Psoas muscle (tissue), 8 donors: Measurements from ENCODE around the gene PTGDR2. TPM values are rescaled to one million over a fixed set of nuclear protein-coding genes. Genes with fewer than 3 reads are reported as not detected.

Source experiments
- ATAC-seq, 4 donors: fragments of 200-7000 bp; cut with Tn5 transposase; one replicate each; pipeline ENCODE4 v1.9.1; 2020; ENCODE audit warnings: moderate library complexity in 3 of 4, mild to moderate bottlenecking in 2 of 4
- DNase-seq, 2 donors: peaks; one replicate each; pipeline ENCODE4 v3.0.0-alpha.2; 2020
- H3K27ac ChIP-seq: fragments of 200-600 bp; one replicate; pipeline ENCODE4 v1.8.0; 2022
- H3K27me3 ChIP-seq, 3 donors: fragments of 200-600 bp in 1 of 3; one replicate each; pipeline versions ENCODE4 v1.6.1 to v1.8.0; 2013 to 2022; ENCODE audit warnings: low read length in 2 of 3, mild to moderate bottlenecking in 2 of 3, moderate library complexity in 1 of 3; ENCODE audit not compliant: insufficient read depth in 3 of 3
- H3K36me3 ChIP-seq, 2 donors: fragments of 200-600 bp in 1 of 2; one replicate each; pipeline versions ENCODE4 v1.6.1 to v1.8.0; 2013 to 2022; ENCODE audit warnings: low read depth in 1 of 2, mild to moderate bottlenecking in 1 of 2, moderate library complexity in 1 of 2; ENCODE audit not compliant: insufficient read depth in 1 of 2
- H3K4me1 ChIP-seq: fragments of 200-600 bp; one replicate; pipeline ENCODE4 v1.8.0; 2022
- H3K4me3 ChIP-seq: fragments of 200-600 bp; one replicate; pipeline ENCODE4 v1.8.0; 2022; ENCODE audit warnings: mild to moderate bottlenecking
- H3K9me3 ChIP-seq: fragments of 200-600 bp; one replicate; pipeline ENCODE4 v1.8.0; 2022
- WGBS, 3 donors: extraction: QIAGEN DNeasy Blood & Tissue Kit; methylation state at CpG; one replicate each; pipeline versions ENCODE4 v1.1.6 to v1.1.7; 2013; 5-methylcytosine and 5-hydroxymethylcytosine counted together
- intact Hi-C, 2 donors: fragments of 100-400 bp; cut with DNase I; formaldehyde crosslinking; loops; one replicate each; pipeline versions ENCODE4 v1.11.0 to v1.14.2; 2022
- polyA plus RNA-seq, 3 donors: library from polyadenylated mRNA; stranded (reverse); fragments of 200-250 nt; gene quantifications; one replicate each; pipeline ENCODE4 v1.2.3, GENCODE V29; 2013
- total RNA-seq, 4 donors: library from RNA; stranded (reverse); fragmentation: NEBNext Ultra II Directional in 2 of 4; extraction: Animal tissue kit (Norgen Biotek cat#: 25700) in 2 of 4; gene quantifications; one replicate each; pipeline versions ENCODE4 v1.2.1 to v1.2.4, GENCODE V29; 2021 to 2023
- TF ChIP-seq, protein P1 (sequence below): fragments of 200-600 bp; IDR thresholded peaks from one replicate; pipeline ENCODE4 v1.8.0; 2022; ENCODE audit warnings: antibody characterized with exemption
- donor health status: healthy with polysubstance abuse.
- donor health status: DM: no; HTN: no; CAD: no; lungs with moderate emphysema.
- donor health status: Bipolar disorder and iron deficiency.
- donor health status: healthy.
- donor health status: DM: yes; HTN: yes; CAD: no.
- donor health status: DM: no; HTN: no; CAD: no.
- donor health status: DM: no; HTN: no; CAD: no.
- donor health status: DM: yes; HTN: yes; CAD: no.

Gene PTGDR2
- total and polyA plus RNA-seq, 7 donors = 0.53 to 13.9 (median 1.2) TPM

GRCh38 chr11:60844045-60844869 is 11.5 kb downstream of the PTGDR2 start:
- intact Hi-C loops = loop anchor here (5.0 to 10.0 kb wide), 2 partner anchors 58 to 321 kb away; partner anchors contain the start of gene VPS37C (in 1 of the 2)
- H3K36me3 ChIP-seq = peaks cover 0 to 24% of the 10 kb centered on the region in 2 donors
- H3K27me3 ChIP-seq = no peaks in the 10 kb centered on the region
- TF ChIP-seq, protein P1, sequence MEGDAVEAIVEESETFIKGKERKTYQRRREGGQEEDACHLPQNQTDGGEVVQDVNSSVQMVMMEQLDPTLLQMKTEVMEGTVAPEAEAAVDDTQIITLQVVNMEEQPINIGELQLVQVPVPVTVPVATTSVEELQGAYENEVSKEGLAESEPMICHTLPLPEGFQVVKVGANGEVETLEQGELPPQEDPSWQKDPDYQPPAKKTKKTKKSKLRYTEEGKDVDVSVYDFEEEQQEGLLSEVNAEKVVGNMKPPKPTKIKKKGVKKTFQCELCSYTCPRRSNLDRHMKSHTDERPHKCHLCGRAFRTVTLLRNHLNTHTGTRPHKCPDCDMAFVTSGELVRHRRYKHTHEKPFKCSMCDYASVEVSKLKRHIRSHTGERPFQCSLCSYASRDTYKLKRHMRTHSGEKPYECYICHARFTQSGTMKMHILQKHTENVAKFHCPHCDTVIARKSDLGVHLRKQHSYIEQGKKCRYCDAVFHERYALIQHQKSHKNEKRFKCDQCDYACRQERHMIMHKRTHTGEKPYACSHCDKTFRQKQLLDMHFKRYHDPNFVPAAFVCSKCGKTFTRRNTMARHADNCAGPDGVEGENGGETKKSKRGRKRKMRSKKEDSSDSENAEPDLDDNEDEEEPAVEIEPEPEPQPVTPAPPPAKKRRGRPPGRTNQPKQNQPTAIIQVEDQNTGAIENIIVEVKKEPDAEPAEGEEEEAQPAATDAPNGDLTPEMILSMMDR = no peak
- H3K9me3 ChIP-seq = no peaks in the 10 kb centered on the region
- peak overlapping the region; percentile 99 for H3K4me3 ChIP-seq
- H3K27ac ChIP-seq = peak overlapping the region; percentile 41
- ATAC-seq (no peak), DNase-seq (peak in 1 of 2 donors; percentile 38)
- peaks cover 28% of the 10 kb centered on the region for H3K4me1 ChIP-seq
- WGBS, 3 donors = 42 to 55% (median 52%) methylated on average over 10 of the region's 10 CpGs

DNA sequence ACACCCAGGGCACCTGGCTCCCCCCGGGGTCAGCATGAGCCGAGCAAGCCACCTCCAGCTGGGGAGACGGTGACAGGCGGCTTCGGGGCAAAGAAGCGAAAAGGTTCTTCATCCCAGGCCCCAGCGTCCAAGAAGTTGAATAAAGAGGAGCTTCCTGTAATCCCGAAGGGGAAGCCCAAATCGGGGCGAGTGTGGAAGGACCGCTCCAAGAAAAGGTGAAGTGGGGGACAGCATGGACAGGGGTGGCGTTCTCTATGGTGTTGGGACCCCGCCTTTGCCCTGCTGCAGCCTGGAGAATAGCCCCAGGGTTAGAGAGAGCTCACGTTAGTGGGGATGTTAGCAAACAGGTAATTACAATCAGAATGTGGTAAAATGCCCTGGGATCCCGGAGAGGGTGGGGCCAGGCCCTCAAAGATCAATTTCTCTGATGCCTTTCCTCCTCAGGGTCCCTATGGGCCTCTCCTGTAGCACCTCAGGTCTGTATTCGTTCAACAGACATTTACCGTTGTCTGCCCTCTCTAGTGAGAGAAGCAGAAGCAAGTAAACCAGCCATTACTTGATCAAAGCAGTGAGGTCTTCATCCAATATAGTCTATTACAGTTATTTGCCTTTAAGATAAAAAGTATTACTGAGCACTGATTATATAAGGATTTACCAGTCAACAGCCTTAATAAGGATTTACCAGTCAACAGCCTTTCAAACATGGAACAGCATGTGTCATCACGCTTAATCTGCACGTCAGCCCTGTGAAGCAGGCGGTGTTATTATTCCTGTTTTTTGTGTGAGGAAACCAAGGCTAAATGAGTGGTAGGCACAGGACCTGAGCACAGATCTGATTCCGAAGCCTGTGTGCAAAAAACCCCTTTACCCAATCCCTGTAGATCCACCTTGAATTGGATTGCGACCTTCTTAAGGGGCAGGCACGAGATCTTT is 12.8 kb downstream of the PTGDR2 start:
- ATAC-seq (no peak), DNase-seq (peak in 1 of 2 donors; percentile 12)
- peak overlapping the region; percentile 90 for H3K27ac ChIP-seq
- intact Hi-C loops = loop anchor here (2.0 to 10.0 kb wide), 3 partner anchors 59 to 322 kb away; partner anchors contain the start of gene VPS37C (in 1 of the 2)
- H3K9me3 ChIP-seq = no peaks in the 10 kb centered on the region
- TF ChIP-seq, protein P1 = no peak
- H3K36me3 ChIP-seq = peaks cover 0 to 11% of the 10 kb centered on the region in 2 donors
- peak overlapping the region; percentile 99 for H3K4me3 ChIP-seq
- H3K27me3 ChIP-seq = no peaks in the 10 kb centered on the region
- peaks cover 28% of the 10 kb centered on the region for H3K4me1 ChIP-seq
- 10 to 11% (median 10%) methylated on average over 23 of the region's 23 CpGs for WGBS, 3 donors

- DNase-seq (peak; percentile 97 to 98), ATAC-seq (peak; percentile 95 to 97 (median 96))
- TF ChIP-seq, protein P1 = no peak
- H3K9me3 ChIP-seq = no peaks in the 10 kb centered on the region
- peak within 1 kb of the TSS; percentile 99 for H3K4me3 ChIP-seq
- intact Hi-C loops = loop anchor here (2.0 to 10.0 kb wide), 3 partner anchors 60 to 323 kb away; partner anchors contain the start of gene VPS37C (in 1 of the 2)
- H3K4me1 ChIP-seq = peaks cover 28% of the 10 kb centered on the region
- H3K36me3 ChIP-seq = peaks cover 0 to 2% of the 10 kb centered on the region in 2 donors
- 0 to 1% (median 1%) methylated on average over 50 to 57 of the region's 57 CpGs for WGBS, 3 donors
- H3K27me3 ChIP-seq = no peaks in the 10 kb centered on the region
- H3K27ac ChIP-seq = peak within 1 kb of the TSS; percentile 90
Measured at GRCh38 chr11:60841797-60842667, 13.7 kb downstream of the PTGDR2 start, which contains the start of gene CCDC86. Gene CCDC86 (plus strand): TSS chr11:60842113. CDS start chr11:60842125, 12 bp downstream.
